Astrocyte (in vitro differentiated cells and primary cell): Measurements from ENCODE around the gene CTXN3.

Source experiments
- CTCF ChIP-seq: IDR thresholded peaks from 2 replicates; pipeline ENCODE4 v1.5.1; 2011; ENCODE audit warnings: low read depth, mild to moderate bottlenecking, inconsistent platforms, low read length, moderate library complexity; ENCODE audit not compliant: insufficient read depth
- EZH2 ChIP-seq: IDR thresholded peaks from 2 replicates; pipeline ENCODE4 v1.6.1; 2012; ENCODE audit warnings: mild to moderate bottlenecking, low read length, inconsistent platforms; ENCODE audit not compliant: insufficient read depth

- TF ChIP-seq EZH2, result no peak
- TF ChIP-seq CTCF, result no peak
Measured at GRCh38 chr5:127634007-127634406, 14.9 kb upstream of the CTXN3 start.
